GM12873 (cell line): ENCODE results near the gene MAST4.

Source experiments
- TF ChIP-seq, protein P1 (sequence below): IDR thresholded peaks from 2 replicates; pipeline ENCODE4 v1.5.1; 2012; ENCODE audit warnings: low read depth, mild to moderate bottlenecking, moderate library complexity, low read length, control low read depth; ENCODE audit not compliant: insufficient read depth; ENCODE audit errors: missing control alignments

MAST4 gene

DNA sequence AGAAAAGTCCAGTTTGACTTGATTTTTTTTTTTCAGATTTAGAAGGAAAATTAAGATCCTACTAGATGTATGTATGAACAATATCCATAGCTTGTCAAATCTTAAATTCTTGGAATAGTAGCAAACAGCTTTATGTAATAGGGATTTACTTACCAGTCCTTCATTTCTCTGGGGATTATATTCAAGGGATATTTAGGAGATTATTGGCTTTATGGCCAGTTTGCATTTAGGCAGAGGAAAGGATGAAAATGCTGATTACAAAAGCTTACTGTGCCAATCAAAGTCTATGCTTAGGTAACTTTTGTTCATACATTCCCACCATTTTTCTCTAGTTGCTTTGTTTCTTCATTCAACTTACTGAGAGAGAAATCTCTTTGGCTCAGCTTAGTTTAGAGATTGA lies 47.9 kb downstream of the MAST4 start:
- TF ChIP-seq, protein P1, sequence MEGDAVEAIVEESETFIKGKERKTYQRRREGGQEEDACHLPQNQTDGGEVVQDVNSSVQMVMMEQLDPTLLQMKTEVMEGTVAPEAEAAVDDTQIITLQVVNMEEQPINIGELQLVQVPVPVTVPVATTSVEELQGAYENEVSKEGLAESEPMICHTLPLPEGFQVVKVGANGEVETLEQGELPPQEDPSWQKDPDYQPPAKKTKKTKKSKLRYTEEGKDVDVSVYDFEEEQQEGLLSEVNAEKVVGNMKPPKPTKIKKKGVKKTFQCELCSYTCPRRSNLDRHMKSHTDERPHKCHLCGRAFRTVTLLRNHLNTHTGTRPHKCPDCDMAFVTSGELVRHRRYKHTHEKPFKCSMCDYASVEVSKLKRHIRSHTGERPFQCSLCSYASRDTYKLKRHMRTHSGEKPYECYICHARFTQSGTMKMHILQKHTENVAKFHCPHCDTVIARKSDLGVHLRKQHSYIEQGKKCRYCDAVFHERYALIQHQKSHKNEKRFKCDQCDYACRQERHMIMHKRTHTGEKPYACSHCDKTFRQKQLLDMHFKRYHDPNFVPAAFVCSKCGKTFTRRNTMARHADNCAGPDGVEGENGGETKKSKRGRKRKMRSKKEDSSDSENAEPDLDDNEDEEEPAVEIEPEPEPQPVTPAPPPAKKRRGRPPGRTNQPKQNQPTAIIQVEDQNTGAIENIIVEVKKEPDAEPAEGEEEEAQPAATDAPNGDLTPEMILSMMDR = no peak

DNA sequence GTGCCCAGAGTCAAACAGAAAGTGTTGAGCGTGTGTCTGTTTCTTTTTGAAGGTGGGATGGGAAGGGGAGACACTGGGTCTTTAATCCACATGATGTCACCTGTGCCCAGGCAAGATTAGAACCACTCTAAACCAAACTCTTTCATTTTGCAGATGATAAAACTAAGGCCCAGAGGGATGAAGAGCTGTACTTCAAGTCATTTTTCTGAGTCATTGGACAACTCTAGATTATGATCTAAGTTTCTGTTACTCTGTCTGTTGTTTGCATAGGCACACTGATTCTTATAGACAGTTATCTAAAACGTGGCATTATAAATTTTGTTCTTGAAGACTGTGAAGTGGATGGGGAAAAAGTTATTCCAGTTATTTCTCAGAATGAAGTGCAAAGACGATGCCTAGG lies 48.8 kb downstream of the MAST4 start:
- TF ChIP-seq, protein P1 = no peak

DNA sequence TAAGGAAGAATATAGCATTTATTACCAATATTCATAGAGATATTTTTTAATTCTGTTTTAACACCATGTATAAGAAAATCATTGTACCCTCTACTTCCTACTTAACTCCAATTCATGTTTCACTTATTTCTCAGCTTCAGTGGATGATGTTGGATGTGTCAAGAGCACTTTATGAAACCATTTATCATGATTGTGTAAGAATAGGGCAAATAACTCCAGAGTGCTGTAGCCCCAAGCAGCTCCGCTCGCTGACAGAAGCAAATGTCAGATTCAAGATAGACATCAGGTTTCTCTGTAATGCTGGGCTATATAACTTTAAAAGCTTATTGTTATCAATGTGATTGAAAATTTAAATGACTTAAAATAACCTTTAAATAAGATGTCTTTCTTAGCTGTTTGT lies 50.4 kb downstream of the MAST4 start:
- TF ChIP-seq, protein P1 = no peak

DNA sequence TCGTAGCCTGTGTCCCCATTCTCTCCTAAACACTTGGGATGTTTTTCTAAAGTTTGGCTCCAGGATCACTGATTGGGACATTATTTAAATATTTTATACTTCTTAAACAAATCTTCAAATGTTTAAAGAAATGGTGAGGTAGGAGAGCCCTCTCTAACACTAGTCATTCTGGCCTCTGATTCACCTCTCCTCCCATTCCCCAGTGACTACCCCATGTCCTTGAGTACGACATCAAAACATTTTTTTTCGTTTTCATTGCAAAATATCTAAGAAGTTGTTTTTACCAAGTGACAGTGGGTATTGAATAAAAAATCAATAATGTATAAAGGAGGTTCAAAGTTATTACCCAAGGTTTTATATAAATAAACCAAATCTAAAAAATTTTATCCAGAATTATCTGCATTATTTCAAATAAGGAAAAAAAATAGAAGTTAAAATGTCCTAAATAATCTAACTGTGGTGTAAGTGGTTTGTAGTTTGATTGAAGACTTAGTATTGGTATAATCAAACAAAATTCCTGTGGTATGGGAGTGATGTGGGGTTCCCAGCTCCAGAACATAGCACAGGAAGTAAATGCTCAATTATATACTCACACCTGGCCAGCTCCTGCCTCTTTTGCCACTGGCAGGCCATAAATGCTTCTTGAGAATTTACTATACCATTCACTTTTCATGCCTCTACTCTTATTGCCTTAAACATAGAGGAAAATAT lies 51.1 kb downstream of the MAST4 start:
- TF ChIP-seq, protein P1 = no peak

DNA sequence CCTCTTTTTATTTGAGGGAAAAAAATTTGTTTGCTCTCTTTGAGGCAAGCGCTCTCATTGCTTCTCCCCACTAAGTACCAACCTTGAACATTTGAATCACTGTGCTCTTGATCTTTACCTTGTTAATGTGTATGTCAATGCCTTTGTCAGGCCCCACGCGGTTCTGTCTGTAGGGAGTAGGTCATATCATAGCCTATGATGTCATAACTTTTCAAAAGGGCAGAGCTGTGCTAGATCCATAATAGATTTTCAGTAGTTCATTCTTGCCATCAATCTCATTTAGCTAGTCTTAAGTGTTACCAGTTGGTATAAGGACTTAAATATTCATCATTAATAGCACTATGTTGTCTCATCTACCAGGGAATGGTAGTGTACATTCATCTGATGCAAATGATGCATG lies 56.6 kb downstream of the MAST4 start:
- TF ChIP-seq, protein P1 = no peak

DNA sequence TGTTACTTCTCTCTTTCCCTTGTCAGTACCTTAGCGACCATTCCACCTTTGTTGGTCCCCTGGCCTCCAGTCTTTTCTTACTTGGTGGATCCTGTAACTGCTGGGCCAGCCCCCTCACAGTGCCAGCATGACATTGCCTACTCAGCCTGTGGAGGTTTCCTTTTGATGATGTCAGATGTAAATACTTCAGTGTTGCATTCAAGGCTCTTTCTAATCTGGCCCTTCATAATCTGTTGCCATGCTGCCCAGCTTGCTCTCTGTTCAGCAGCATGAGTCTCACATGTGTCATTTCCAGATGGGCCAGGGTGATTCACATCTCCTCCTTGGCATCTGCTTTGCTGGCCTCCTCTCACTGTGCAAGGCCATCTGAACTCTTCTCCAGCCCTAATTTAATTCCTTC lies 57.1 kb downstream of the MAST4 start:
- TF ChIP-seq, protein P1 = no peak

DNA sequence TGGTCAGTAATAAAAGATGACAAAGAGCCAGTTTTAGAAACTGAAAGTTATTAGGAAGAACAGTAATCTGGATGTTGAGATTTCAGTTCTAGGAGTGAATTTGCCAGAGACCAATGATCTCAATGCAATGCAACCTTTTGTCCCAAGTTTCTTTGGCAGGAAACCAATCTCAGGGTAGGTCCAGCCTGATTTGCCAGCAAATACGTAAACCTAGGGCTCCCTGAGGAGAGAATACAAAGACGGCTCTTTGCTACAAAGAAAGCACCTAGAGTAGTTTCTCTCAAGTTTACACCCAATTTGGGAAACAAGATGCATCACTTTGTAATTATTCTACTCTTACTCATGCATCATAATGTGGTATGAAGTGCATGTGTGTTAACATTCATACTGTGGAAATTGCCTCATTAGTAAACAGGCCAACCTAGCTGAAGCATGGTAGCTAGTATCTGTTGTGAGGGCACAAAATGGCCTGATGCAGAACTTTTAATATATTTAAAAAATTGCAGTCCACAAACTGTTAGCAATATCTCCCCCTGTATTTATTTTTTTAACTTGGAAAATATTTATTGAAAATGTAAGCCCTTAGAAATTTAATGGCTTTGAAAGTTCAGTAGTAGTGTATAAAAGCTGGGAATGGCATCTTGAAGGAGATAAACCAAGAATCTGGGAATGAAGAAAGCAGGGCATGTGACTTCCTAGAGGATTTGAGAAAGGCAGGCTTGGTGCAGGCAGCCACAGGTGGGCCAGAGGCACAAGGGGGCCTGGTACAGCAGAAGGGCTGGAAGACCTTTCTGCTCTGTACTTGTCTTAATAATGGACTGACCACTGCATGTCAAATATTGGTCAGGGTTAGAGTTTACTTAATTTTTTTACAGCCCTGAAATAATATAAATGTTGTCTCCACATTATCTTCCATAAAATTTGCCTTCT lies 59.5 kb downstream of the MAST4 start:
- TF ChIP-seq, protein P1 = no peak
